NCI-H748 treated with DMSO at 0.1 percent for 48 hours (cell line): ENCODE results near the gene TUBE1.
A peak's percentile ranks its signal among the peaks of the same experiment; 100 is the strongest.

Experiments
- DNase-seq: peaks from one replicate; lab custom pipeline; 2025; lab: John Stamatoyannopoulos, UW

TUBE1 gene

GRCh38 chr6:112033791-112034615 lies 53.3 kb downstream of the TUBE1 start:
- no peak for DNase-seq

DNA sequence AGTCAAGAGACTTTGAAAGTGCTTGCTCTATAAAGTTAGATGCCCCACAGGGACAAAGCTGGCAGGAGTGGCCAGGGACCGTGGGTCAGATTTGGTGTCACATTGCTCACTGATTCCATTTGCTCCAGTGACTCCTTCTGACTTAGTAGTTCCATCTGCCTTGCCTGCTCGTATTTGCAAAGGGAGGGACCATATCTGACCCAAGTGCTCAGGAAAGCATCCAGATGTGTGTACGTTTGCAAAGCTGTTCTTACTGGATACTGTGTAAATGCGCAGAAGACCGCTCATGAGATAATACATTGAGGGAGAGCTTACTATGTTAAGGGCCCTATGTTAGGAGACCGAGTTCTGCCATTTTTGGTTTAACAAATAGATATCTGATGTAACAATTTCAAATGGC lies 54.6 kb downstream of the TUBE1 start:
- no peak for DNase-seq

GRCh38 chr6:112031960-112032359 lies 55.3 kb downstream of the TUBE1 start:
- DNase-seq, result no peak

DNA sequence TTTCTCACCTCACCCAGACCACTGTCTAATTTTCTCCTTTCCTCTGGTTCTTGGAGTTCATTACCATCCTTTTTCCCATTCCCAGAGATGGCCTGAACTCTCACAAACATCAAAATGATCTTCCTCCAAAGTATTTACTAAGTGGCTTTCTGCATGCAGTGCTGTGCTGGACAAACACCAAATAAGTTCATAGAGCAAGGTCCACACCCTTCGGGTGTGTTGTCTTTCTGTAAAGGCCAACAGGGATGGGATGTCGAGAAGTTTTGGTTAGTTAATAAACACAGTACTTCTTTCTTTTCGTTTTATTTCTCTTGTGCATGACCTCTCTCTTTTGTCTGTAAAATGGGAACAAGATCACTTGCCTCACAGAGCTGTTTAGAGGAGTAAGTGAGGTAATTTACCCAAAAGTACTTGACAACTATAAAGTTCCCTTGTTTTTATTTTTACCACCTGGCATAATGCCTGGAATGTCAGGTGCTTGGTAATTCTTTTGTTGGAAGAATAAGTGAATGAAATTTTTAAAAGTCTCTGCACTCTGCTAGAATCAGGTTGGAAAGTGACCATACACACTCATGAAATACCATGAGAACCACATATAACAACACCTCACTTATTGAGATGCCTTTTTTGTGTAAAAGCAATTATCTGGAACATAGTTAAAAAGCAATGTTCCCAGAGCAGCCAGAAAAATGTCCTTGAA lies 56.2 kb downstream of the TUBE1 start:
- no peak for DNase-seq

GRCh38 chr6:112030206-112030960 lies 56.9 kb downstream of the TUBE1 start:
- DNase-seq, result peak; percentile 43

- peak; percentile 60 for DNase-seq
Observed at GRCh38 chr6:112029045-112029822, 58.0 kb downstream of the TUBE1 start.

GRCh38 chr6:112027942-112028674 lies 59.2 kb downstream of the TUBE1 start:
- DNase-seq, result no peak

DNA sequence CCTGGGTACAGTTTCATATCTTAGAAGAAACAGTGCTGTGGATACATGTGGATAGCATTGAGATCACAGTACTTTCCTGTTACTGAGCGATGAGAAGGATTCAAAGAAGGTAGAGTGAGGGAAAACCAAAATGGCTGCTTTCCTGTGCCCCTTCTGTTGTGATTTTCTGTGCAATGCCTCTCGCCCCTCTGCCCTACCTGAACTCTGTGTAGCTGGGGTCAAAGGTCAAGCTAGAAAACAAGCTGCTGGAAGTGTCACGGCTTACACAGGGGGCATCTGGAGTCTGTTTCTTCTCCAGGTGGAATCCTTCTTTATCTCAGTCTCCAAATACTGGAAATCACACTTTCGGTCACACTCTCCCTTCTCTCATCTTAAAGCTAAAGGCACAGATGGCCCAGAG lies 60.3 kb downstream of the TUBE1 start:
- no peak for DNase-seq

DNA sequence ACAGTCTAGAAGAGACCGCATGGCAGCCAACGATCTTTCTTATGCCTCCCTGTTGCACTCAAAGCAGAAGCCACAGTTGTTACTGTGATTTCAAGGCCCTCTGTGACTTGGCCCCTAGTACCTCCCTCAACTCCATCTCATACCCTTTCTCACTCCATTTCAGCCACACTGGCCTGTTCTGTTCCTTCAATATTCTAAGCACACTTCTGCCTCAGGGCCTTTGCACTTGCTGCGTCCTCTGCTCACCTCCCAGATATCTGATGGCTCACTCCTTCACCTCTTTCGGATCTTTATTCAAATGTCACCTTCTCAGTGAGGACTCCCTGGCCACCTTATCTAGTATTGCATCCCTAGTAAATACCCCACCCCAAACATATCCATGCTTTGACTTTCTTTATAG lies 62.8 kb downstream of the TUBE1 start:
- no peak for DNase-seq

GRCh38 chr6:112022749-112023148 lies 64.5 kb downstream of the TUBE1 start:
- no peak for DNase-seq

DNA sequence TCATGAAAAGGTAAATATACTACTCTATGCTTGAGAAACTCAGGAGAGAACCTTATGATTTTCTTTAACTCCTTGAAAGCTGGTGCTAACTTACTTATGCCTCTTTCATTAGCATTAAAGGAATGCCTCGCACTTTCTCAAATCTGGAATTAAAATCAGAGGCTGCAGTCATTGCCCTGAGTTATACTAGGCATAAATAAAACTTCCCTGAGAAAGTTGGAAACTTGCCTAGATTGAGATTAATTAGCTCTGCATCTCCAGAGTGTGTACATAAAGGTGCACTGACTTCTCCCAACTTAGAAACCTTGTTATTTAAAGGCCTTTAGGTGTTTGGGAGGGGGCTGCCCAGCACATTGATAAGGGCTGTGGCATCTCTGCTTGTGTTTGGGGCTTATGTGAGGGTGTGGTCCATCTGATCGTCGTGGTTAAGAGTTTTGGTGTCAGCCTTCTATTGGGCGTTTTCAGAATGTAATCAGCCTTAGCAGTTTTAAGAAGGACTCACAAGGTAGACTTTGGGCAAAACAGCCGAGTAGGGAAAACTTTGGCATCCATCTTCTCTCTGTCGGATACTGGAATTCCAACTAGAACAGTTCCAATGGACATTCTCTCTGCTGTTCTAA lies 65.5 kb downstream of the TUBE1 start:
- DNase-seq, result no peak
